ENCODE results near the gene SNRNP35.
"Not testable (repeated sequence)": the region's sequence is repeated elsewhere in the genome, so short reads cannot be mapped to it uniquely, and the experiment has no call there.

SNRNP35 gene

DNA sequence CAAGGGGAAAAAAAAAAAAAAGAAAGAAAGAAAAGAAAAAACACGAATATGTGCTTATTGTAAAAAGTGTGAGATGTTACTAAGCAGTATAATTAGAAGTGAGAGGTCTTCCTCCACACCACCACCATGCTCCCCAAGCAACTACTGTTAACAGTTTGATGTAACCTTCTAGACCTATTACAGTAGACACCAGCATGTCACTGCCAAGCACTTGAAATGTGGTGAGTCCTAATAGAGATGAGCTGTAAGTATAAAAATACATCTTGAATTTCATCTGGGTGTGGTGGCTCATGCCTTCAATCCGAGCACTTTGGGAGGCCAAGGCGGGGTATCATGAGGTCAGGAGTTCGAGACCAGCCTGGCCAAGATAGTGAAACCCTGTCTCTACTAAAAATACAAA lies 8.1 kb upstream of the SNRNP35 start:
- no peak for DNase-seq

GRCh38 chr12:123450636-123451035 lies 7.3 kb upstream of the SNRNP35 start:
- DNase-seq = no peak

DNA sequence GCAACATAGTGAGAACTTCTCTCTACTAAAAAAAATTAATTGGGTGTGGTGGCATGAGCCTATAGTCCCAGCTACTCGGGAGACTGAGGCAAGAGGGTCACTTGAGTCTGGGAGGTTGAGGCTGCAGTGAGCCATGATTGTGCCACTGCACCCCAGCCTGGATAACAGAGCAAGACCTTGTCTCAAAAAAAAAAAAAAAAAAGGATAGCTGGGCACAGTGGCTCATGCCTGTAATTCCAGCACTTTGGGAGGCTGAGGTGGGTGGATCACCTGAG lies 5.7 kb upstream of the SNRNP35 start:
- not testable (repeated sequence) for DNase-seq

DNA sequence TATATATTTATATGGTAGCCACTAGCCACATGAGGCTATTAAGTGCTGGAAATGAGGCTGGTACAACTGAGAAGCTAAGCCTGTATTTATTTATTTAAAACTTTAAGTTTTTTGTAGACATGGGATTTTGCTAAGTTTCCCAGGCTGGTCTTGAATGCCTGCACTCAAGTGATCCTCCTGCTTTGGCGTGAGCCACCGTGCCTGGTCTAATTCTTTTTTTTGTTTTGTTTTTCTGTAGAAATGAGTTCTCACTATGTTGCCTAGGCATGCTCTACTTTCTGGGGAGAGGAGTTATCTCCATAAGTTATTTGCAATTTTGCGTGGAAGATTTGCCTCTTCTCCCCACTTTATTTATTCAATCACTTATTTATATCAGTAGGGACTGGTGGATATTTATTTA lies 4.8 kb upstream of the SNRNP35 start:
- no peak for DNase-seq

DNA sequence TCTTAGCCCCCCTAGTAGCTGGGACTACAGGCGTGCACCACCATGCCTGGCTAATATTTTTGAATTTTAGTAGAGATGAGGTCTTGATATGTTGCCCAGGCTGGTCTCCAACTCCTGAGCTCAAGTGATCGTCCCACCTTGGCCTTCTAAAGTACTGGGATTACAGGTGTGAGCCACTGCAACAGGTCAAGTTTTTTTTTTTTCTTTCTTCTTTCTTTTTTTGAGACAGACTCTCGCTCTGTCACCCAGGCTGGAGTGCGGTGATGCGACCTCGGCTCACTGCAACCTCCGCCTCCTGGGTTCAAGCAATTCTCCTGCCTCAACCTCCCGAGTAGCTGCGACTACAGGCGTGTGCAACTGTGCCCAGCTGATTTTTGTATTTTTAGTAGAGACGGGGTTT lies 5.2 kb downstream of the SNRNP35 start:
- not testable (repeated sequence) for DNase-seq

DNA sequence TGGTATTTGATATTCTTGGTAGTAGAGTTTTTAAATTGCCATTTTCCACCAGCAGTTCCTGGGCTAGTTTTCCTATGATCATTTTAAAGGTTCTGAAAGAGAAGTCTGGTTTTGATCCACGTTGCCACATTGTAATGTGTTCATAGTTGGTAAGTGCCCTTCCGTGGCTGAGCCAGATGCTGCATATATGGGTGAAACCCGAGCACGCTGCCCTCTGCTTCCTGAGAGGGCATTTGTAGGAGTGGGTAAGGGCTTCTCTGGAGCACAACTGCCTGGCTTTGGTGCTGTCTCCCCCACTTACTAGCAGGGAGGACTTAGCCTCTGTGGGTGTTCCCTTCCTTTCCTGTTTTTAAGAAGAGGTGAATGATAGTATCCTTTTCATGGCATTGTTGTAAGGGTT lies 7.1 kb downstream of the SNRNP35 start:
- DNase-seq = no peak

DNA sequence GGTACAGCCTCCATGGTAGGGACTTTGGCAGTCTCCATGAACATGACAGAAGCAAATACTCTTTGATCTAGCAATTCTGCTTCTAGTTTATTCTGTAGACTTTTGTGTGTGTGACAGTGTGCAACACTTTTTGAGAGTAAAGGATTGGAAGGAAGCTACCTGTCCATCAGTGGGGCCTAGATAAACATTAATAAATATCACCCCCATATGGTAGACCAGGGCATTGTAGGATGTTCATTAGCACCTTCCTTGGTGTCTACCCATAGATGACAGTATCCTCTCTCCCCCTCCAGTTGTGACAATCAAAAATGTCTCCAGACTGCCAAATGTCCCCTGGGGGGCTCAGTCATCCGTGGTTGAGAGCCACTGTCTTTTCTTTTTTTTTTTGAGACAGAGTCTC lies 10.8 kb downstream of the SNRNP35 start:
- no peak for DNase-seq

DNA sequence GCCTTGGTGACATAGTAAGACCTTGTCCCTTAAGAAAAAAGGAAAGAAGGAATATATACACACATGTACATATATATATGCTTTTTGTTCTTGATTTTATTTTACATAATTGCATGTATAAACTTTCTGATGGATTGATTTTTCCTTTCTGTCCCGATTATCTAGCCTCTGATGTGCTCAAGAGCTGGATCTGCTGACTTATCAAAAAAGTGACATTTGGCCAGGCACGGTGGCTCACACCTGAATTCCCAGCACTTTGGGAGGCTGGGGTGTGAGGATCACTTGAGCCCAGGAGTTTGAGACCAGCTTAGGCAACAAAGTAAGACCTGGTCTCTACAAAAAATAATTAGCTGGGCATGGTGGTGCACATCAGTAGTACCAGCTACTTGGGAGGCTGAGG lies 12.0 kb downstream of the SNRNP35 start:
- DNase-seq = no peak

GRCh38 chr12:123471374-123472068 lies 13.6 kb downstream of the SNRNP35 start:
- DNase-seq = no peak

DNA sequence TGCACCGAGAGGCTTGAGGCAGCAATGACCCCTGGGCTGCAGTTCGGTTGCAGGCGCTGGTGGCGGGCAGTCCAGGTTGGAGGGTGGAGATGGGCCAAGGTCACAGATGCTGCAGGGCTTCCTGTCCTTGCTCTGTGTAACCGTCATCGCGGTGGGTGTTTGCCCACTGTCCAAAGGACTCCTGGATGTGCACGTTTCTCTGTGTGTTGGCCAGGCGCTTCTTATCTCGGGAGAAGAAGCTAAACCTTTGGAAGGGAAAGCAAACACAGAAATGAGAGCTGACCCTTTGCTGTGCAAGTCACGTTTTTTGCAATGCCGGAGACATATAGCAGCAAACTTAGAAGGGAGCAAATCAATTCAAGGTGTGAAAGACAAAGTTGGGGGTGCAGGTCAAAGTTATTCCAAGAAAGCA lies 14.5 kb downstream of the SNRNP35 start:
- no peak for DNase-seq

- DNase-seq = no peak
Observed at GRCh38 chr12:123474485-123475245, 16.7 kb downstream of the SNRNP35 start.

GRCh38 chr12:123475246-123475703 lies 17.3 kb downstream of the SNRNP35 start:
- no peak for DNase-seq

- DNase-seq = no peak
Observed at GRCh38 chr12:123478069-123478468, 20.1 kb downstream of the SNRNP35 start.

- DNase-seq = no peak
Observed at GRCh38 chr12:123478762-123479161, 20.8 kb downstream of the SNRNP35 start.

GRCh38 chr12:123479442-123480180 lies 21.7 kb downstream of the SNRNP35 start:
- no peak for DNase-seq

GRCh38 chr12:123481251-123481650 lies 23.3 kb downstream of the SNRNP35 start:
- not testable (repeated sequence) for DNase-seq

- no peak for DNase-seq
Observed at GRCh38 chr12:123482876-123483275, 24.9 kb downstream of the SNRNP35 start.

DNA sequence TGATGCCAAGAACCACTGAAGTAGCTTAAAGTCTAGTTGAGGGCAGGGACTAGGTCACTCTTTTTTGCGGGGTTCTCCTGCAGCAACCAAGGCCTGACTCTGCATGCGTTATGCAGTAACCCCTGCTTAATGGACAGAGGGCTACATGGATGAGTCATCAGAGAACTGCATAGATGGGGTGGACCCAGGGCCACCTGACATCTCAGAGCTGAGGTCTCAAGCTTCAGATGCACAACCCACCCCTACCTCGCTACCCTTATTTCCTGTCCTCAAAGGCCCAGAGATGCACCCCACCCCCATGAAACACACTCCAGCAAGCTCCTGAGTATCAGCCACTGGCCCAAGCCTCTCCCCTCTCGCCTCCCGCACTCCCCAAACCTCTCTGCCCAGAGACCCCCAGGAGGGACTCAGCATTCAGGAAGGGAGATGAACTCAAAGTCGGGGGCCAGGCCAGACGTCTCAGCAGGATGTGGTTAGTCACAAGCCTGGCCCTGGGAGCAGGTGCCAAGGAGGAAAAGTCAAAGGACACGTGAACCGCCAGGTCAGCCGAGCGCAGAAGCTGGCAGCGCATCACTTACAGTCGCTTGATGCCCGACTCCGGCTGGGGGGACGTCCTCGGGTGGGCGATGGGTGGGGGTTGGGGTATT lies 25.8 kb downstream of the SNRNP35 start:
- no peak for DNase-seq

DNA sequence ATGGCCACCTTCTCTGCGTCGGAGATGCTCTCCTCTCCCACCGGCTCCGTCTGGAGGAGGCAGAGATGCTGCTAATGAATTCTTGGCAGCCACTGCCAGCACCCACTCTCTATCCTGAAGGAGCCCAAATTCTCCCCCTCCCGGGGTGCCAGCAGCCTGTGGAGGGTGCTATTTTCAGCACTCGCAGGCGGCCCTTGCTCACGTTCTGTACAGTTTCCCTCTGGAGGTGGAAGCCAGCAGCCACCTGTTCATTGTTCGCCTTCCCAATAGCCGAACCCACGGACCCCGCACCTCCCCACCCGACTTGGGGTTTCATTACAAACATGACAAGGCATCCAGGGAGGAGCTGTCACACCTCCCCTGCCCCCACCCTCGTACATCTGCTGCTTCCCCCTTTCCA lies 27.8 kb downstream of the SNRNP35 start:
- no peak for DNase-seq

DNA sequence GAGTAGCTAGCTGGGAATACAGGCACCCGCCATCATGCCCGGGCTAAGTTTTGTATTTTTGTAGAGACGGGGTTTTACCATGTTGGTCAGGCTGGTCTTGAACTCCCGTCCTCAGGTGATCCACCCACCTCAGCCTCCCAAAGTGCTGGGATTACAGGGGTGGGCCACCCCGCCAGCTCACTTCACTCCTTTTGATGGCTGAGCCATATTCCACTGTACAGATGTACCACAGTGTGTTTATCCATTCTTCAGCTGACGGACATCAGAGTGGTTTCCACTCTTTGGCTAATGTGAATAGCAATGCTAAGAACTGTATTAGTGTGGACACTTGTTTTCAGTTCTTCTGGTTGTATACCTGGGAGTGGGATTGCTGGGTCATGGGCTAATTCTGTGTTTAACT lies 29.5 kb downstream of the SNRNP35 start:
- no peak for DNase-seq

- DNase-seq = no peak
Observed at GRCh38 chr12:123488539-123489230, 30.7 kb downstream of the SNRNP35 start.

GRCh38 chr12:123489580-123489979 lies 31.6 kb downstream of the SNRNP35 start:
- DNase-seq = no peak

- DNase-seq = no peak
Observed at GRCh38 chr12:123490089-123490488, 32.1 kb downstream of the SNRNP35 start.
